Activated T-cell treated with anti-CD3 and anti-CD28 coated beads, Interleukin-2, amount 50 U/mL, for 24 hours (primary cell): Measurements from ENCODE around the gene C11orf71.

Experiments used
- DNase-seq: peaks from one replicate; pipeline ENCODE4 v3.0.0-alpha.2; 2020
- H3K27ac Mint-ChIP-seq: 2 replicates; pipeline ENCODE4 v1.8.0; 2020; ENCODE audit warnings: mild to moderate bottlenecking, mixed read lengths
- H3K27me3 Mint-ChIP-seq: 2 replicates; pipeline ENCODE4 v1.8.0; 2020; ENCODE audit warnings: mixed read lengths
- H3K36me3 Mint-ChIP-seq: 2 replicates; pipeline ENCODE4 v1.8.0; 2020; ENCODE audit warnings: low read depth, mixed read lengths
- H3K4me1 Mint-ChIP-seq: 2 replicates; pipeline ENCODE4 v1.8.0; 2020; ENCODE audit warnings: low read depth, mixed read lengths
- H3K4me3 Mint-ChIP-seq: 2 replicates; pipeline ENCODE4 v1.8.0; 2020; ENCODE audit warnings: mild to moderate bottlenecking, moderate library complexity, mixed read lengths
- H3K9me3 Mint-ChIP-seq: 2 replicates; pipeline ENCODE4 v1.8.0; 2020; ENCODE audit warnings: mixed read lengths

C11orf71 gene

GRCh38 chr11:114400216-114400914, at the start of gene C11orf71, which contains the start of gene RBM7:
Gene C11orf71, minus strand, starts transcription at chr11:114400511. Its CDS starts 180 bp downstream, at chr11:114400331.
Gene RBM7, plus strand, starts transcription at chr11:114400666. Its CDS starts 6 bp downstream, at chr11:114400672.
- peak; percentile 97 for DNase-seq
- H3K9me3 Mint-ChIP-seq = no peaks in the 10 kb centered on the region
- H3K36me3 Mint-ChIP-seq = peaks cover 63% of the 10 kb centered on the region
- peaks cover 50% of the 10 kb centered on the region for H3K4me1 Mint-ChIP-seq
- H3K27me3 Mint-ChIP-seq = no peaks in the 10 kb centered on the region
- peak within 1 kb of the TSS; percentile 100 for H3K27ac Mint-ChIP-seq
- peak within 1 kb of the TSS; percentile 97 for H3K4me3 Mint-ChIP-seq

- no peaks in the 10 kb centered on the region for H3K9me3 Mint-ChIP-seq
- H3K27me3 Mint-ChIP-seq = no peaks in the 10 kb centered on the region
- peaks cover 4% of the 10 kb centered on the region for H3K4me1 Mint-ChIP-seq
- H3K4me3 Mint-ChIP-seq = no peak overlapping the region
- no peak overlapping the region for H3K27ac Mint-ChIP-seq
- peaks cover 81% of the 10 kb centered on the region for H3K36me3 Mint-ChIP-seq
- no peak for DNase-seq
Measured at GRCh38 chr11:114449845-114450244, 49.5 kb upstream of the C11orf71 start.

- Mint-ChIP-seq H3K4me3 (no peak overlapping the region), H3K4me1 (peaks cover 8% of the 10 kb centered on the region), H3K27me3 (no peaks in the 10 kb centered on the region), H3K36me3 (peaks cover 87% of the 10 kb centered on the region), H3K27ac (no peak overlapping the region), H3K9me3 (no peaks in the 10 kb centered on the region)
- no peak for DNase-seq
Measured at GRCh38 chr11:114448749-114449482, 48.6 kb upstream of the C11orf71 start.

GRCh38 chr11:114447892-114448291, 47.6 kb upstream of the C11orf71 start:
- H3K36me3 Mint-ChIP-seq = peaks cover 85% of the 10 kb centered on the region

GRCh38 chr11:114447444-114447843, 47.1 kb upstream of the C11orf71 start:
- H3K9me3 Mint-ChIP-seq = no peaks in the 10 kb centered on the region
- H3K36me3 Mint-ChIP-seq = peaks cover 82% of the 10 kb centered on the region
- H3K27me3 Mint-ChIP-seq = no peaks in the 10 kb centered on the region
- no peak for DNase-seq
- no peak overlapping the region for H3K4me3 Mint-ChIP-seq
- no peak overlapping the region for H3K27ac Mint-ChIP-seq
- peaks cover 13% of the 10 kb centered on the region for H3K4me1 Mint-ChIP-seq

More at GRCh38 chr11:114447892-114448291, 47.6 kb upstream of the C11orf71 start:
- Mint-ChIP-seq H3K9me3 (no peaks in the 10 kb centered on the region), H3K27me3 (no peaks in the 10 kb centered on the region), H3K27ac (no peak overlapping the region), H3K4me1 (peaks cover 11% of the 10 kb centered on the region), H3K4me3 (no peak overlapping the region)
- no peak for DNase-seq

- H3K27me3 Mint-ChIP-seq = no peaks in the 10 kb centered on the region
- peaks cover 42% of the 10 kb centered on the region for H3K4me1 Mint-ChIP-seq
- peaks cover 72% of the 10 kb centered on the region for H3K36me3 Mint-ChIP-seq
- H3K27ac Mint-ChIP-seq = no peak overlapping the region
- H3K9me3 Mint-ChIP-seq = no peaks in the 10 kb centered on the region
- no peak overlapping the region for H3K4me3 Mint-ChIP-seq
- no peak for DNase-seq
Measured at GRCh38 chr11:114442536-114442935, 42.2 kb upstream of the C11orf71 start.

- Mint-ChIP-seq H3K27ac (no peak overlapping the region), H3K36me3 (peaks cover 66% of the 10 kb centered on the region), H3K27me3 (no peaks in the 10 kb centered on the region), H3K9me3 (no peaks in the 10 kb centered on the region), H3K4me1 (peaks cover 39% of the 10 kb centered on the region), H3K4me3 (no peak overlapping the region)
- no peak for DNase-seq
Measured at GRCh38 chr11:114441921-114442320, 41.6 kb upstream of the C11orf71 start.

- Mint-ChIP-seq H3K27me3 (no peaks in the 10 kb centered on the region), H3K4me3 (peak overlapping the region; percentile 98), H3K4me1 (peaks cover 38% of the 10 kb centered on the region), H3K36me3 (peaks cover 60% of the 10 kb centered on the region), H3K9me3 (no peaks in the 10 kb centered on the region), H3K27ac (no peak overlapping the region)
- DNase-seq = no peak
Measured at GRCh38 chr11:114440971-114441763, 40.9 kb upstream of the C11orf71 start.

GRCh38 chr11:114440121-114440860, 40.0 kb upstream of the C11orf71 start:
- H3K4me3 Mint-ChIP-seq = peak overlapping the region; percentile 98
- peaks cover 51% of the 10 kb centered on the region for H3K36me3 Mint-ChIP-seq
- peaks cover 38% of the 10 kb centered on the region for H3K4me1 Mint-ChIP-seq
- DNase-seq = no peak
- H3K9me3 Mint-ChIP-seq = no peaks in the 10 kb centered on the region
- H3K27ac Mint-ChIP-seq = peak overlapping the region; percentile 98
- no peaks in the 10 kb centered on the region for H3K27me3 Mint-ChIP-seq

- H3K4me1 Mint-ChIP-seq = peaks cover 36% of the 10 kb centered on the region
- peak within 1 kb of the TSS; percentile 98 for H3K4me3 Mint-ChIP-seq
- no peaks in the 10 kb centered on the region for H3K9me3 Mint-ChIP-seq
- peak; percentile 95 for DNase-seq
- no peaks in the 10 kb centered on the region for H3K27me3 Mint-ChIP-seq
- H3K27ac Mint-ChIP-seq = peak within 1 kb of the TSS; percentile 98
- H3K36me3 Mint-ChIP-seq = peaks cover 43% of the 10 kb centered on the region
Measured at GRCh38 chr11:114439229-114440120, 39.2 kb upstream of the C11orf71 start, which contains the start of gene REXO2. Gene REXO2, plus strand, starts transcription at chr11:114439467. Its CDS starts 62 bp downstream, at chr11:114439529.

GRCh38 chr11:114438303-114438702, 38.0 kb upstream of the C11orf71 start:
- no peak overlapping the region for H3K4me3 Mint-ChIP-seq
- DNase-seq = no peak
- H3K36me3 Mint-ChIP-seq = peaks cover 31% of the 10 kb centered on the region
- H3K27me3 Mint-ChIP-seq = no peaks in the 10 kb centered on the region
- H3K27ac Mint-ChIP-seq = no peak overlapping the region
- no peaks in the 10 kb centered on the region for H3K9me3 Mint-ChIP-seq
- peaks cover 32% of the 10 kb centered on the region for H3K4me1 Mint-ChIP-seq

- peaks cover 2% of the 10 kb centered on the region for H3K4me1 Mint-ChIP-seq
- no peak for DNase-seq
- H3K36me3 Mint-ChIP-seq = no peaks in the 10 kb centered on the region
- no peaks in the 10 kb centered on the region for H3K9me3 Mint-ChIP-seq
- H3K27me3 Mint-ChIP-seq = no peaks in the 10 kb centered on the region
- H3K27ac Mint-ChIP-seq = no peak overlapping the region
- no peak overlapping the region for H3K4me3 Mint-ChIP-seq
Measured at GRCh38 chr11:114433376-114433775, 33.1 kb upstream of the C11orf71 start.

GRCh38 chr11:114432893-114433292, 32.6 kb upstream of the C11orf71 start:
- no peaks in the 10 kb centered on the region for H3K36me3 Mint-ChIP-seq
- H3K9me3 Mint-ChIP-seq = no peaks in the 10 kb centered on the region
- no peak overlapping the region for H3K27ac Mint-ChIP-seq
- H3K4me3 Mint-ChIP-seq = no peak overlapping the region
- H3K27me3 Mint-ChIP-seq = no peaks in the 10 kb centered on the region
- no peak for DNase-seq
- peaks cover 2% of the 10 kb centered on the region for H3K4me1 Mint-ChIP-seq
